LNCaP clone FGC (cell line): ENCODE results near the gene WNT6.

Experiments used
- DNase-seq: peaks from one replicate; pipeline ENCODE4 v3.0.0-alpha.2; 2011; ENCODE audit warnings: low read depth
- H3K4me3 ChIP-seq: 2 replicates; pipeline ENCODE4 v1.5.1; 2011; ENCODE audit warnings: mild to moderate bottlenecking, low read depth, low read length, control low read depth
- TF ChIP-seq, protein P1 (sequence below): IDR thresholded peaks from 2 replicates; pipeline ENCODE4 v1.5.1; 2012; ENCODE audit warnings: mild to moderate bottlenecking; ENCODE audit not compliant: control insufficient read depth, insufficient read depth; ENCODE audit errors: extremely low read depth

WNT6 gene

DNA sequence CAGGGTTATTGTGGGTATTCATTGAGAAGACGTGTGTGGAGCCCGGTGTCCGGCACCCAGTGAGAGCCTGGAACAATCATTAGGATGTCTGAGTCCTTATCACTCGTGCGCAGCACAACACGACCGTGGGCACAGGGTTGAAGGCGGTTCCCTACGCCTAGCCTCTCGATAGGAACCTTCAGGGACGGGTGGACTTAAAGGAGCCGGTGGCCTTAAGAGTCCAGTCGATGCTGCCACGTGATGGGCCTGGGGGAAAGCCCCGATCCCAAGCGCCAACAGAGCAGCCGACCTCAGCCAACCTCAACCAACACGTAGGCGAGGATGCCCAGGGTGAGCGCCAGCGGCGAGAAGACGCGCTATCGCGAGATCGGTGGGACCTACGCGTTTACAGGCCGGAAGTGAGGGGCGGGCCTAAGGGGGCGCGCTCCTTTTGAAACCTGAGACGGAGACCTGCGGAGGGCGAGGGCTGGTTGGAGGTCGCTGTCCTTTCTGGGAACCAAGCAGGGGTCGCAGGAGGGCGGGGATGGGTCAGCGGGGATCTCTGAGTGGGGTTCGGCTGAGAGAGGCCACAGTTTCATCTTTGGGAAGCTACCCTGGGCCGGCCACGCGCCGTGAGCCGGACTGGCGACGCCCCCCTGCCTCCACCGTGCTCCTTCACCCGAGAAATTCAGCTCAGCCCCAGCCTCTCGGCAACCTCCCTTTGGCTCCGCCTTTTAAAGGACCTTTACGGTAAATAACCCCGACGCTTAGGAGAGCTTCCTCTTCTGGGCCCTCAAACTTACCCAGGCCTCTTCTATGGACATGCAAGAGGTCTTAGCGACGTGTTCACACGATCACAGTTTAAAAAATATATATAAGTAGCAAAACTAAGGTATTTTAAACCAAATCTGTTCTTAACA is 49.4 kb downstream of the WNT6 start:
- peak overlapping the region; percentile 32 for H3K4me3 ChIP-seq
- DNase-seq = no peak
- TF ChIP-seq, protein P1, sequence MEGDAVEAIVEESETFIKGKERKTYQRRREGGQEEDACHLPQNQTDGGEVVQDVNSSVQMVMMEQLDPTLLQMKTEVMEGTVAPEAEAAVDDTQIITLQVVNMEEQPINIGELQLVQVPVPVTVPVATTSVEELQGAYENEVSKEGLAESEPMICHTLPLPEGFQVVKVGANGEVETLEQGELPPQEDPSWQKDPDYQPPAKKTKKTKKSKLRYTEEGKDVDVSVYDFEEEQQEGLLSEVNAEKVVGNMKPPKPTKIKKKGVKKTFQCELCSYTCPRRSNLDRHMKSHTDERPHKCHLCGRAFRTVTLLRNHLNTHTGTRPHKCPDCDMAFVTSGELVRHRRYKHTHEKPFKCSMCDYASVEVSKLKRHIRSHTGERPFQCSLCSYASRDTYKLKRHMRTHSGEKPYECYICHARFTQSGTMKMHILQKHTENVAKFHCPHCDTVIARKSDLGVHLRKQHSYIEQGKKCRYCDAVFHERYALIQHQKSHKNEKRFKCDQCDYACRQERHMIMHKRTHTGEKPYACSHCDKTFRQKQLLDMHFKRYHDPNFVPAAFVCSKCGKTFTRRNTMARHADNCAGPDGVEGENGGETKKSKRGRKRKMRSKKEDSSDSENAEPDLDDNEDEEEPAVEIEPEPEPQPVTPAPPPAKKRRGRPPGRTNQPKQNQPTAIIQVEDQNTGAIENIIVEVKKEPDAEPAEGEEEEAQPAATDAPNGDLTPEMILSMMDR = no peak

DNA sequence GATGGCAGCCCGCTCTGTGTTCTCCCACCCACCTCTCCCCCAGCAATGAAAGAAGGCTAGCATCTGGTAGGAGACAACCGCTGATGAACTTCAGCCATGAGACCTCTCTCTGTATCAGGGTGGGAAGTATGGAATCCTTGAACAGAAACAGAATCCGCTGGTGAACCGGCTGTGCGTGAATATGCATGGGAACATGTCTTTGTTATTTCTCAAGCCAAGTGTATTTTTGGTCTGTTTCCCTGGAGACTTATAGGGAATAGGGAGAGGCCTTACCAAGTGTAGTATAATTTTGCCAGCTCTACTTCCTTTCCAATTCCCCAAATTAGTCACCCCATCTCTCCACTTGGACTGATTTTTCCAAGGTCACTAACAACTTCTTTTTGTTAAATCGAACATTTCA is 51.1 kb downstream of the WNT6 start:
- DNase-seq = no peak
- TF ChIP-seq, protein P1 = no peak
- no peak overlapping the region for H3K4me3 ChIP-seq

DNA sequence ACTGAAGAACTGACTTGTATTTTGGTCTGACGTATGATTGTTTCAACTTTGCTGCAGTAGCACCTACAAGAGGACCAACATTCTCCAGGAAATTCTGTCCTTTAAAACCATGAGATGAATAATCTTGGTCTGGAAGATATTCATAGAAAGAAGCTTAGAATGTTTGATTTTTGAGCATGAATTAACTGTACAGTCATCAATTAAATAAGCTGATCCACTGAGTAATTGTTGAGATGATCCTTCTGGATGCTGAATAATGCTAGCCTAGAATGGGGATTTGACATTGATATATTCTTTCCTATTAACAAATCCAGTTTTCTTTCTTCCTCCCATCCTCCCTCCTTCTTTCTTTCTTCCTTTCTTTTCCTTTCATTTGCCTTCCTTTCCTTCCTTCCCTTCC is 60.9 kb downstream of the WNT6 start:
- TF ChIP-seq, protein P1 = no peak
- DNase-seq = no peak
- no peak overlapping the region for H3K4me3 ChIP-seq
